ENCODE data around the gene PDE2A. TPM values are rescaled to one million over a fixed set of nuclear protein-coding genes. Genes with fewer than 3 reads are reported as not detected.

PDE2A gene
- total and polyA plus RNA-seq, 2 of the 4 experiments (the other 2 are of a cell fraction) = 0.02 TPM; not detected in 1

GRCh38 chr11:72529068-72529467 lies 145.2 kb downstream of the PDE2A start:
- ATAC-seq (ENCODE audit: low read depth) (no peak), DNase-seq (no peak)
- H4K8ac ChIP-seq (ENCODE audit: low read depth in 2 of 2, low read length in 2 of 2) = no peak overlapping the region
- dilution Hi-C loops (cut with HindIII; ENCODE audit: low sequenced_read_pairs, unreplicated experiment) (no loop called here), in situ Hi-C loops (cut with MboI; ENCODE audit: low sequenced_read_pairs) (no loop called here), intact Hi-C loops (cut with micrococcal nuclease) (no loop called here)
- H2AK5ac ChIP-seq (ENCODE audit: low read depth, low read length) = no peak overlapping the region
- no peak overlapping the region for H3K18ac ChIP-seq (ENCODE audit: low read depth, low read length)
- BruUV-seq (replicated peaks) = no TSS peak
- no peak overlapping the region for H3K9ac ChIP-seq (ENCODE audit: low read depth, low read length)
- no peak overlapping the region for H2AFZ ChIP-seq (replicated peaks; ENCODE audit: low read length, poor library complexity)
- H4K5ac ChIP-seq (ENCODE audit: low read depth, low read length) = no peak overlapping the region
- H3K27me3 ChIP-seq (ENCODE audit: control insufficient read depth, insufficient read depth, low read length) = peaks cover 18% of the 10 kb centered on the region
- WGBS, 2 experiments (ENCODE audit: extremely low coverage in 2 of 2, insufficient read length in 1 of 2) = no CpG with 5 or more reads among the region's 3 CpGs
- H3K4ac ChIP-seq (ENCODE audit: low read depth, low read length) = no peak overlapping the region
- TF ChIP-seq CEBPB (IDR thresholded peaks at IDR 0.05; ENCODE audit: low read depth, low read length) (no peak), SMC3 (IDR thresholded peaks at IDR 0.05; ENCODE audit: low read depth, low read length) (no peak), USF2 (IDR thresholded peaks at IDR 0.05; ENCODE audit: low read depth, low read length) (no peak), POLR2A (IDR thresholded peaks at IDR 0.05; ENCODE audit: low read depth, low read length) (no peak), MAFK (IDR thresholded peaks at IDR 0.05; ENCODE audit: low read depth, low read length) (no peak), RFX5 (IDR thresholded peaks at IDR 0.05; ENCODE audit: low read depth, low read length) (no peak), NFE2L2 (IDR thresholded peaks at IDR 0.05; ENCODE audit: low read depth, low read length) (no peak), MXI1 (IDR thresholded peaks at IDR 0.05; ENCODE audit: borderline replicate concordance, low read depth, low read length) (no peak), MAZ (IDR thresholded peaks at IDR 0.05; ENCODE audit: borderline replicate concordance, low read depth, low read length) (no peak), FOS (IDR thresholded peaks at IDR 0.05; ENCODE audit: low read depth, low read length) (no peak), RCOR1 (IDR thresholded peaks at IDR 0.05; ENCODE audit: insufficient replicate concordance, low read length) (no peak), CHD1 (IDR thresholded peaks at IDR 0.05; ENCODE audit: low read depth, low read length) (no peak), RAD21 (IDR thresholded peaks at IDR 0.05; ENCODE audit: low read length) (no peak), BHLHE40 (IDR thresholded peaks at IDR 0.05; ENCODE audit: low read depth, low read length) (no peak)
- TF ChIP-seq, protein P1, sequence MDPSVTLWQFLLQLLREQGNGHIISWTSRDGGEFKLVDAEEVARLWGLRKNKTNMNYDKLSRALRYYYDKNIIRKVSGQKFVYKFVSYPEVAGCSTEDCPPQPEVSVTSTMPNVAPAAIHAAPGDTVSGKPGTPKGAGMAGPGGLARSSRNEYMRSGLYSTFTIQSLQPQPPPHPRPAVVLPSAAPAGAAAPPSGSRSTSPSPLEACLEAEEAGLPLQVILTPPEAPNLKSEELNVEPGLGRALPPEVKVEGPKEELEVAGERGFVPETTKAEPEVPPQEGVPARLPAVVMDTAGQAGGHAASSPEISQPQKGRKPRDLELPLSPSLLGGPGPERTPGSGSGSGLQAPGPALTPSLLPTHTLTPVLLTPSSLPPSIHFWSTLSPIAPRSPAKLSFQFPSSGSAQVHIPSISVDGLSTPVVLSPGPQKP (IDR thresholded peaks at IDR 0.05; ENCODE audit: borderline replicate concordance, low read depth, low read length) = no peak
- TF ChIP-seq, protein P2, sequence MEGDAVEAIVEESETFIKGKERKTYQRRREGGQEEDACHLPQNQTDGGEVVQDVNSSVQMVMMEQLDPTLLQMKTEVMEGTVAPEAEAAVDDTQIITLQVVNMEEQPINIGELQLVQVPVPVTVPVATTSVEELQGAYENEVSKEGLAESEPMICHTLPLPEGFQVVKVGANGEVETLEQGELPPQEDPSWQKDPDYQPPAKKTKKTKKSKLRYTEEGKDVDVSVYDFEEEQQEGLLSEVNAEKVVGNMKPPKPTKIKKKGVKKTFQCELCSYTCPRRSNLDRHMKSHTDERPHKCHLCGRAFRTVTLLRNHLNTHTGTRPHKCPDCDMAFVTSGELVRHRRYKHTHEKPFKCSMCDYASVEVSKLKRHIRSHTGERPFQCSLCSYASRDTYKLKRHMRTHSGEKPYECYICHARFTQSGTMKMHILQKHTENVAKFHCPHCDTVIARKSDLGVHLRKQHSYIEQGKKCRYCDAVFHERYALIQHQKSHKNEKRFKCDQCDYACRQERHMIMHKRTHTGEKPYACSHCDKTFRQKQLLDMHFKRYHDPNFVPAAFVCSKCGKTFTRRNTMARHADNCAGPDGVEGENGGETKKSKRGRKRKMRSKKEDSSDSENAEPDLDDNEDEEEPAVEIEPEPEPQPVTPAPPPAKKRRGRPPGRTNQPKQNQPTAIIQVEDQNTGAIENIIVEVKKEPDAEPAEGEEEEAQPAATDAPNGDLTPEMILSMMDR (conservative IDR thresholded peaks at IDR 0.05; ENCODE audit: low read depth, low read length) = no peak
- H2BK20ac ChIP-seq (ENCODE audit: low read depth, low read length) = no peak overlapping the region
- no peaks in the 10 kb centered on the region for H3K4me1 ChIP-seq (ENCODE audit: control insufficient read depth, insufficient read depth, low read length)
- H2AK9ac ChIP-seq (replicated peaks; ENCODE audit: low read depth, low read length, poor library complexity) = no peak overlapping the region
- ChIA-PET CTCF (no interaction called here), POLR2A (ENCODE audit: unreplicated experiment) (no interaction called here)
- H3K4me2 ChIP-seq (ENCODE audit: low read depth, low read length) = no peak overlapping the region
- H2BK5ac ChIP-seq (ENCODE audit: low read depth, low read length, poor library complexity, severe bottlenecking) = no peak overlapping the region
- no peak overlapping the region for H3K27ac ChIP-seq (ENCODE audit: insufficient read depth, low read length)
- H4K91ac ChIP-seq (ENCODE audit: insufficient read depth, low read depth, low read length) = no peak overlapping the region
- H3K36me3 ChIP-seq (ENCODE audit: control insufficient read depth, insufficient read depth, low read length) = no peaks in the 10 kb centered on the region
- no peak overlapping the region for H3K23ac ChIP-seq (ENCODE audit: low read depth, low read length)
- no peaks in the 10 kb centered on the region for H3K9me3 ChIP-seq (ENCODE audit: control insufficient read depth, insufficient read depth, low read length)
- no peak overlapping the region for H2BK120ac ChIP-seq (ENCODE audit: low read depth, low read length)
- H3K4me3 ChIP-seq (ENCODE audit: insufficient read depth, low read depth, low read length) = no peak overlapping the region
- H4K20me1 ChIP-seq (ENCODE audit: insufficient read depth, low read length) = no peaks in the 10 kb centered on the region
- no peak overlapping the region for H2BK15ac ChIP-seq (ENCODE audit: low read depth, low read length)
- H3K79me1 ChIP-seq (ENCODE audit: low read depth in 1 of 2, low read length in 2 of 2) = no peaks in the 10 kb centered on the region
- no peak overlapping the region for H3K14ac ChIP-seq (replicated peaks; ENCODE audit: low read depth, low read length)
- H3K9me1 ChIP-seq (ENCODE audit: insufficient read depth, low read length) = no peaks in the 10 kb centered on the region
- H3K56ac ChIP-seq (ENCODE audit: extremely low read depth, insufficient read depth, low read length) = no peak overlapping the region

Measured in IMR-90 (cell line).